HG02642 (cell line): ENCODE data around the gene KIF21B.
"Not testable (repeated sequence)": the region's sequence is repeated elsewhere in the genome, so short reads cannot be mapped to it uniquely, and the experiment has no call there.

Experiments used
- ATAC-seq: cut with Tn5 transposase; IDR thresholded peaks from one replicate; pipeline ENCODE4 v1.9.1; 2021; ENCODE audit warnings: mild to moderate bottlenecking; ENCODE audit not compliant: unreplicated experiment, poor library complexity

KIF21B gene

GRCh38 chr1:200959411-200959921 lies 64.0 kb downstream of the KIF21B start:
- ATAC-seq = no peak

GRCh38 chr1:200958597-200958996 lies 64.9 kb downstream of the KIF21B start:
- no peak for ATAC-seq

GRCh38 chr1:200954434-200954833 lies 69.1 kb downstream of the KIF21B start:
- ATAC-seq = no peak

GRCh38 chr1:200951016-200951415 lies 72.5 kb downstream of the KIF21B start:
- ATAC-seq = no peak

GRCh38 chr1:200949626-200950025 lies 73.9 kb downstream of the KIF21B start:
- ATAC-seq = no peak

- ATAC-seq = no peak
Measured at GRCh38 chr1:200947059-200947566, 76.4 kb downstream of the KIF21B start.

GRCh38 chr1:200945111-200945510 lies 78.4 kb downstream of the KIF21B start:
- ATAC-seq = no peak

- no peak for ATAC-seq
Measured at GRCh38 chr1:200938955-200939354, 84.6 kb downstream of the KIF21B start.

- ATAC-seq = not testable (repeated sequence)
Measured at GRCh38 chr1:200935286-200935962, 88.1 kb downstream of the KIF21B start.

- ATAC-seq = no peak
Measured at GRCh38 chr1:200934676-200935245, 88.8 kb downstream of the KIF21B start.

- no peak for ATAC-seq
Measured at GRCh38 chr1:200931776-200932175, 91.7 kb downstream of the KIF21B start.

- ATAC-seq = not testable (repeated sequence)
Measured at GRCh38 chr1:200930285-200930684, 93.2 kb downstream of the KIF21B start.

GRCh38 chr1:200929530-200930278 lies 93.8 kb downstream of the KIF21B start:
- ATAC-seq = no peak

GRCh38 chr1:200925831-200926230 lies 97.7 kb downstream of the KIF21B start:
- ATAC-seq = no peak

GRCh38 chr1:200923601-200924000 lies 99.9 kb downstream of the KIF21B start:
- no peak for ATAC-seq

GRCh38 chr1:200922406-200922805 lies 101.1 kb downstream of the KIF21B start:
- ATAC-seq = no peak

- ATAC-seq = no peak
Measured at GRCh38 chr1:200921571-200922110, 101.9 kb downstream of the KIF21B start.
